Left lung (tissue), 10 donors: ENCODE results near the gene METTL22. TPM values are rescaled to one million over a fixed set of nuclear protein-coding genes. Genes with fewer than 3 reads are reported as not detected.

ENCODE experiments used
- ATAC-seq: fragments of 200-7000 bp; cut with Tn5 transposase; one replicate; pipeline ENCODE4 v1.9.1; 2020; ENCODE audit warnings: moderate library complexity
- DNase-seq, 4 donors: peaks; one replicate each; pipeline ENCODE4 v3.0.0-alpha.2; 2013 to 2020
- H3K27ac ChIP-seq, 2 donors: fragments of 200-600 bp; sonication (generic) in 1 of 2; one replicate each; pipeline versions ENCODE4 v1.5.0 to v1.8.0; 2020 to 2021
- H3K27me3 ChIP-seq, 2 donors: fragments of 200-600 bp; sonication (generic) in 1 of 2; one replicate each; pipeline versions ENCODE4 v1.5.0 to v1.8.0; 2020 to 2021
- H3K36me3 ChIP-seq, 2 donors: fragments of 200-600 bp; sonication (generic) in 1 of 2; one replicate each; pipeline versions ENCODE4 v1.5.0 to v1.8.0; 2020 to 2021
- H3K4me1 ChIP-seq, 2 donors: fragments of 200-600 bp; one replicate each; pipeline ENCODE4 v1.8.0; 2021
- H3K4me3 ChIP-seq, 2 donors: fragments of 200-600 bp; sonication (generic) in 1 of 2; one replicate each; pipeline versions ENCODE4 v1.5.0 to v1.8.0; 2020 to 2021; ENCODE audit warnings: mild to moderate bottlenecking in 1 of 2
- H3K9me3 ChIP-seq, 2 donors: fragments of 200-600 bp; sonication (generic) in 1 of 2; one replicate each; pipeline versions ENCODE4 v1.5.0 to v1.8.0; 2020 to 2021
- intact Hi-C, 2 donors: fragments of 100-400 bp; cut with DNase I; formaldehyde crosslinking; loops; one replicate each; pipeline versions ENCODE4 v1.11.2 to v1.14.2; 2022
- polyA plus RNA-seq, 6 donors: library from polyadenylated mRNA; unstranded; fragments of 120-200 nt; gene quantifications; one replicate each; pipeline ENCODE4 v1.2.1, GENCODE V29; 2013; ENCODE audit not compliant: insufficient read length in 6 of 6
- total RNA-seq, 2 donors: library from RNA; stranded (reverse); fragmentation: NEBNext Ultra II Directional; extraction: Animal tissue kit (Norgen Biotek cat#: 25700); gene quantifications; one replicate each; pipeline ENCODE4 v1.2.1, GENCODE V29; 2021
- TF ChIP-seq, protein P1 (sequence below), 2 donors: fragments of 200-600 bp; sonication (generic) in 1 of 2; IDR thresholded peaks; one replicate each; pipeline versions ENCODE4 v1.5.0 to v1.8.0; 2021; ENCODE audit warnings: antibody characterized with exemption in 2 of 2
- donor health status: DM: no; HTN: yes; CAD: no.
- donor health status: DM: no; HTN: no; CAD: no.

The METTL22 gene
- total and polyA plus RNA-seq, 8 donors: 25.9 to 43.5 (median 29.4) TPM

- no peak for ATAC-seq
- no peak for DNase-seq
- Histone ChIP-seq H3K4me3 (no peak overlapping the region), H3K36me3 (peaks cover 0 to 5% of the 10 kb centered on the region in 2 donors), H3K9me3 (no peaks in the 10 kb centered on the region), H3K27me3 (peaks cover 0 to 12% of the 10 kb centered on the region in 2 donors), H3K4me1 (peaks cover 7 to 24% of the 10 kb centered on the region in 2 donors), H3K27ac (no peak overlapping the region)
- intact Hi-C loops: no loop called here
- TF ChIP-seq, protein P1, sequence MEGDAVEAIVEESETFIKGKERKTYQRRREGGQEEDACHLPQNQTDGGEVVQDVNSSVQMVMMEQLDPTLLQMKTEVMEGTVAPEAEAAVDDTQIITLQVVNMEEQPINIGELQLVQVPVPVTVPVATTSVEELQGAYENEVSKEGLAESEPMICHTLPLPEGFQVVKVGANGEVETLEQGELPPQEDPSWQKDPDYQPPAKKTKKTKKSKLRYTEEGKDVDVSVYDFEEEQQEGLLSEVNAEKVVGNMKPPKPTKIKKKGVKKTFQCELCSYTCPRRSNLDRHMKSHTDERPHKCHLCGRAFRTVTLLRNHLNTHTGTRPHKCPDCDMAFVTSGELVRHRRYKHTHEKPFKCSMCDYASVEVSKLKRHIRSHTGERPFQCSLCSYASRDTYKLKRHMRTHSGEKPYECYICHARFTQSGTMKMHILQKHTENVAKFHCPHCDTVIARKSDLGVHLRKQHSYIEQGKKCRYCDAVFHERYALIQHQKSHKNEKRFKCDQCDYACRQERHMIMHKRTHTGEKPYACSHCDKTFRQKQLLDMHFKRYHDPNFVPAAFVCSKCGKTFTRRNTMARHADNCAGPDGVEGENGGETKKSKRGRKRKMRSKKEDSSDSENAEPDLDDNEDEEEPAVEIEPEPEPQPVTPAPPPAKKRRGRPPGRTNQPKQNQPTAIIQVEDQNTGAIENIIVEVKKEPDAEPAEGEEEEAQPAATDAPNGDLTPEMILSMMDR (IDR thresholded peaks at IDR 0.05): no peak
These were observed 1.7 kb upstream of the METTL22 start for GRCh38 chr16:8619671-8620370.

DNA sequence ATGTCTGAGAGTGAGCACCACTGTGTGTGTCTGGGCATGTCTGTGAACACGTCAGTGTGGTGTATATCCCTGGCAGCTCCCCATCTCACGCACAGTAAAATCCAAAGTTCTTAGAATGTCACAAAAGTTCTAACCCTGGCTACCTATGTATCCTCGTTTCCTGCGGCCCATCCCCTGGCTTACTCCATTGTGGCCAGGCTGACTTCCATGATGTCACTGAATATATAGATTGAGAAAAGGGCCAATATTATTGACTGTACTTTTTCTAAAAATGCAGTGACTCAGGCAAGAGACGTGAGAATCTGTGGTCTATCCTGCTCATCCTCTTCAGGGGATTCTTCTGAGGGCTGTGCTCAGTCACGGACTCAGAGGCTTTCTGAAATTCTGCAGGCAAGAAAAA, 963 bp upstream of the METTL22 start:
- Histone ChIP-seq H3K36me3 (peaks cover 0 to 8% of the 10 kb centered on the region in 2 donors), H3K4me1 (peaks cover 7 to 24% of the 10 kb centered on the region in 2 donors), H3K4me3 (no peak overlapping the region), H3K27ac (no peak overlapping the region), H3K27me3 (peaks cover 0 to 12% of the 10 kb centered on the region in 2 donors), H3K9me3 (no peaks in the 10 kb centered on the region)
- no peak for DNase-seq
- no peak for ATAC-seq
- intact Hi-C loops: no loop called here
- TF ChIP-seq, protein P1 (IDR thresholded peaks at IDR 0.05): no peak

DNA sequence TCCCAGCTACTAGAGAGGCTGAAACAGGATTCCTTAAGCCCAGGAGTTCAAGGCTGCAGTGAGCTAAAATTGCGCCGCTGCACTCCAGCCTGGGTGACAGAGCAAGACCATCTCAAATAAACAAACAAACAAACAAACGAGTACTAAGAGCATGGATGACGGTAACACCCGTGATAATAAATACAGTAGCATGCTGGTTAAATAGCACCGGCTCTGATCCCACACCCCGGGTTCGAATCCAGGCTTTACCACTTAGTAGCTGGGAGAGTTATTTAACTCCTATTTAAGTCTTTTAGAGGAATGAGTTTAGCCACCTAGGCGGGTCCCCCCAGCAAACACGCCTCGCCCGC, 301 bp upstream of the METTL22 start:
- H3K4me3 ChIP-seq: peak overlapping the region; percentile 89 to 91
- peak overlapping the region in 1 of 2 donors; percentile 84 for H3K27ac ChIP-seq
- intact Hi-C loops: no loop called here
- DNase-seq: no peak
- peaks cover 0 to 15% of the 10 kb centered on the region in 2 donors for H3K36me3 ChIP-seq
- peaks cover 0 to 12% of the 10 kb centered on the region in 2 donors for H3K27me3 ChIP-seq
- H3K9me3 ChIP-seq: no peaks in the 10 kb centered on the region
- H3K4me1 ChIP-seq: peaks cover 7 to 24% of the 10 kb centered on the region in 2 donors
- TF ChIP-seq, protein P1 (IDR thresholded peaks at IDR 0.05): no peak
- no peak for ATAC-seq

- Histone ChIP-seq H3K27ac (no peak overlapping the region), H3K9me3 (no peaks in the 10 kb centered on the region), H3K36me3 (peaks cover 0 to 26% of the 10 kb centered on the region in 2 donors), H3K4me1 (peaks cover 7 to 24% of the 10 kb centered on the region in 2 donors), H3K27me3 (peaks cover 0 to 12% of the 10 kb centered on the region in 2 donors), H3K4me3 (peak overlapping the region; percentile 89 to 91)
- TF ChIP-seq, protein P1 (IDR thresholded peaks at IDR 0.05): no peak
- ATAC-seq (peak; percentile 17), DNase-seq (no peak)
- intact Hi-C loops: no loop called here
These were observed 788 bp downstream of the METTL22 start for GRCh38 chr16:8622315-8622656.

- ATAC-seq (no peak), DNase-seq (no peak)
- Histone ChIP-seq H3K4me1 (peaks cover 7 to 24% of the 10 kb centered on the region in 2 donors), H3K27ac (no peak overlapping the region), H3K36me3 (peaks cover 0 to 39% of the 10 kb centered on the region in 2 donors), H3K9me3 (no peaks in the 10 kb centered on the region), H3K4me3 (no peak overlapping the region), H3K27me3 (peaks cover 0 to 6% of the 10 kb centered on the region in 2 donors)
- TF ChIP-seq, protein P1 (IDR thresholded peaks at IDR 0.05): no peak
- intact Hi-C loops: no loop called here
These were observed 2.1 kb downstream of the METTL22 start for GRCh38 chr16:8623634-8624033.
